SU-DHL-6 (cell line): ENCODE data around the gene SCLY.

Source experiments
- H2AFZ ChIP-seq: fragments of 200-600 bp; sonication (generic); 2 replicates; pipeline ENCODE4 v1.6.1; 2014; ENCODE audit warnings: low read depth, mild to moderate bottlenecking, moderate library complexity, mixed read lengths, antibody characterized with exemption, low read length; ENCODE audit not compliant: severe bottlenecking
- H3F3A ChIP-seq: fragments of 200-600 bp; shearing (Covaris generic); 2 replicates; pipeline ENCODE4 v1.6.0; 2016; ENCODE audit warnings: antibody characterized with exemption, mild to moderate bottlenecking; ENCODE audit not compliant: insufficient read depth
- H3K27ac ChIP-seq: fragments of 200-600 bp; sonication (generic); 2 replicates; pipeline ENCODE4 v1.5.1; 2016; ENCODE audit warnings: low read depth, mild to moderate bottlenecking, low read length, moderate library complexity, mixed read lengths
- H3K27me3 ChIP-seq: fragments of 200-600 bp; sonication (generic), shearing (Covaris generic); 2 replicates; pipeline ENCODE4 v1.6.0; 2014; ENCODE audit warnings: mild to moderate bottlenecking, low read length
- H3K36me3 ChIP-seq: fragments of 200-600 bp; sonication (generic); 2 replicates; pipeline ENCODE4 v1.6.1; 2014; ENCODE audit warnings: mild to moderate bottlenecking, low read length, mixed read lengths
- H3K4me2 ChIP-seq: fragments of 300-600, 200-600 bp; shearing (Covaris generic), sonication (generic); 2 replicates; pipeline ENCODE4 v1.6.0; 2014; ENCODE audit warnings: low read length, low read depth, mild to moderate bottlenecking; ENCODE audit not compliant: poor library complexity, severe bottlenecking
- H3K4me3 ChIP-seq: fragments of 200-600 bp; sonication (generic); 2 replicates; pipeline ENCODE4 v1.5.1; 2014; ENCODE audit warnings: antibody characterized with exemption, low read length, mild to moderate bottlenecking, mixed read lengths; ENCODE audit not compliant: insufficient read depth, poor library complexity, severe bottlenecking
- H3K79me2 ChIP-seq: fragments of 200-600 bp; sonication (generic); 2 replicates; pipeline ENCODE4 v1.6.1; 2014; ENCODE audit warnings: mild to moderate bottlenecking, low read length, moderate library complexity; ENCODE audit not compliant: insufficient read depth
- H3K9ac ChIP-seq: fragments of 200-600 bp; sonication (generic); 2 replicates; pipeline ENCODE4 v1.7.0; 2014; ENCODE audit warnings: mild to moderate bottlenecking, low read length
- H3K9me2 ChIP-seq: fragments of 200-600 bp; sonication (generic); replicated peaks from 2 replicates; pipeline ENCODE4 v1.6.1; 2014; ENCODE audit warnings: low read length; ENCODE audit not compliant: insufficient read depth
- H3K9me3 ChIP-seq: fragments of 200-600 bp; sonication (generic); 2 replicates; pipeline ENCODE4 v1.6.1; 2014; ENCODE audit warnings: low read length, mixed read lengths; ENCODE audit not compliant: insufficient read depth
- H4K20me1 ChIP-seq: fragments of 200-600 bp; sonication (generic); 2 replicates; pipeline ENCODE4 v1.6.1; 2014; ENCODE audit warnings: low read depth, mild to moderate bottlenecking, antibody characterized with exemption, low read length, moderate library complexity, mixed read lengths
- EZH2phosphoT487 ChIP-seq: fragments of 200-600 bp; sonication (generic), shearing (Covaris generic); conservative IDR thresholded peaks from 2 replicates; pipeline ENCODE4 v1.6.1; 2018; ENCODE audit warnings: mild to moderate bottlenecking, antibody characterized with exemption, low read length, moderate library complexity, mixed read lengths
- TF ChIP-seq, protein P1 (sequence below): fragments of 200-600 bp; sonication (generic); IDR thresholded peaks from one replicate; pipeline ENCODE4 v1.5.1; 2017; ENCODE audit warnings: antibody characterized with exemption, mild to moderate bottlenecking, low read length, moderate library complexity; ENCODE audit not compliant: insufficient read depth, poor library complexity, severe bottlenecking

The SCLY gene

DNA sequence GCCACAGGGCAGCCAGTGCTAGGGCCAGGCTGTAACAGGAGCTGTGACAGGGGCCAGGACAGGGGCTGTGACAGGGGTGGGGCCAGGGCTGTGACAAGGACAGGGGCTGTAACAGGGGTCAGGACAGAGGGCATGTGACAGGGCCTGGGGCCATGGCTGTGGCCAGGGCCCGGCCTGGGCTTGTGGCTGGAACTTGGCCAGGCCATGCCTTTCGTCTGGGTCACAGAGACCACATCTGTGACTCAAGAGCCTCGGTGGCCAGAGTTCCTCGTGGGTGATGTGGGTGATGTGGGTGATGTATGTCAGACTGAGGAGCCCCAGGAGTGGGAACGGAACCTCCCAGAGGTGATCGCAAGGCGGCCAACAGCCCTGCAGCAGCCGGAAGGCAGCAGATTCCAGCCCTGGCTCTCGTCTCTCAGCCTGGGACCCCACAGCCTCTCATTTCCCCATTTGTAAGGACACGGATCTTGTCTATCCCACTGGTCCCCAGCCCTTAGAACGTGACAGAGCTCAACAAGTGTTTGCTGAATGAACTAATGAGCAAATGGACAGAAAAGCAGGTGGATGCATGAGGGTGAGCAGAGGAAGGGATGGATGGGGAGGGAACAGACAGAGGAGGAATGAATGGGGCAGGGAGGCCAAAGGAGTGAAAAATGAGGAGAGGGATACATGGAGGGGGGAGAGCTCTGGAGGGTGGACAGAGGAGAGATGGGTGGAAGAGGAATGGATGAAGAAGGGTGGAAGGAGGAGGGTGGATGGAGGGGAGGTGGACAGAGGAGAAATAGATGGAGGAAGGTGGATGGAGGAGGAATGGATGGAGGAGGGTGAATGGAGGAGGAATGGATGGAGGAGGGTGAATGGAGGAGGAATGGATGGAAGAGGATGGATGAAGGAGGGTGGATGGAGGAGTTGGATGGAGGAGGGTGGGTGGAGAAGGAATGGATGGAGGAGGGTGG, 56.7 kb downstream of the SCLY start:
- Histone ChIP-seq H3K4me2 (no peak overlapping the region), H3K4me3 (no peak overlapping the region), H3K9me3 (no peaks in the 10 kb centered on the region), H3F3A (no peaks in the 10 kb centered on the region), H4K20me1 (no peaks in the 10 kb centered on the region), H3K9me2 (no peaks in the 10 kb centered on the region), H3K9ac (no peak overlapping the region), H3K79me2 (peaks cover 4% of the 10 kb centered on the region; the same call in 1 of the 2 replicates), H3K27ac (no peak overlapping the region), H3K36me3 (peaks cover 2% of the 10 kb centered on the region; the same call in 1 of the 2 replicates), H3K27me3 (no peaks in the 10 kb centered on the region), H2AFZ (no peak overlapping the region)
- TF ChIP-seq, protein P1, sequence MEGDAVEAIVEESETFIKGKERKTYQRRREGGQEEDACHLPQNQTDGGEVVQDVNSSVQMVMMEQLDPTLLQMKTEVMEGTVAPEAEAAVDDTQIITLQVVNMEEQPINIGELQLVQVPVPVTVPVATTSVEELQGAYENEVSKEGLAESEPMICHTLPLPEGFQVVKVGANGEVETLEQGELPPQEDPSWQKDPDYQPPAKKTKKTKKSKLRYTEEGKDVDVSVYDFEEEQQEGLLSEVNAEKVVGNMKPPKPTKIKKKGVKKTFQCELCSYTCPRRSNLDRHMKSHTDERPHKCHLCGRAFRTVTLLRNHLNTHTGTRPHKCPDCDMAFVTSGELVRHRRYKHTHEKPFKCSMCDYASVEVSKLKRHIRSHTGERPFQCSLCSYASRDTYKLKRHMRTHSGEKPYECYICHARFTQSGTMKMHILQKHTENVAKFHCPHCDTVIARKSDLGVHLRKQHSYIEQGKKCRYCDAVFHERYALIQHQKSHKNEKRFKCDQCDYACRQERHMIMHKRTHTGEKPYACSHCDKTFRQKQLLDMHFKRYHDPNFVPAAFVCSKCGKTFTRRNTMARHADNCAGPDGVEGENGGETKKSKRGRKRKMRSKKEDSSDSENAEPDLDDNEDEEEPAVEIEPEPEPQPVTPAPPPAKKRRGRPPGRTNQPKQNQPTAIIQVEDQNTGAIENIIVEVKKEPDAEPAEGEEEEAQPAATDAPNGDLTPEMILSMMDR, result no peak
- TF ChIP-seq EZH2phosphoT487, result no peak

DNA sequence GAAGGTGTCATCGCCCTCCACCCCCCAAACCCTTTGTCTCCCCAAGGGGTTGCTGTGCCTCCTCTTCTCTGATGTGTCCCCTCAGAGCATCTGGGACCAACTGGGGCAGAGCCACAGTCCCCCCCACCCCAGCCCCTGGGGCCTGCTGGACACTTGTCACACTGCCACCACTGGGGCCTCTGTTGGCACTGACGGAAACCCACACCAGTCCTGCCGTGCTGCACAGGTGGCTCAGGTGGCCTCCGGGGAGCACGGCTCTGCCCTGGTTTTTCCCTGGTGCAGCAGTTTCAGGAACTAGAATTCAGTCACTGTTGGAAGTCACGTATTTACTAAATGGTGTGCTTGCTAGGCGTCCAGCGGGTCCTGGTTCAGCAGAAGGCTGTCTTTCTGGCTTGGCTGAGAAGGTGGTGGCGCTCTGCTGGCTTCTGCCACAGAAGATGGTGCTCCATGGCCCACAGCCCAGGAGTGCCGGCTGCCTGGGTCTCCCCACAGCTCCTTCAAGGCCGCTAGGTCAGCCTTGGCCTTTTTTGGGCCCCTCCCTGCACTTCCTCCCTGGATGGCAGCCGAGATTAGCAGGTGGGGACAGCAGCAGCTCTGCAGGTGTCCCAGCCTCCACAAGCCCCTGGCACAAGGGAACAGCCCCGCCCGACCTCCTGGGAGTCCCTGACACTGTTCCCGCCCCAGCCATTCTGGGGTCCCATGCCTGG, 59.1 kb downstream of the SCLY start:
- Histone ChIP-seq H3K36me3 (no peaks in the 10 kb centered on the region), H3K9me3 (no peaks in the 10 kb centered on the region), H3K4me2 (no peak overlapping the region), H4K20me1 (no peaks in the 10 kb centered on the region), H2AFZ (no peak overlapping the region), H3K27me3 (no peaks in the 10 kb centered on the region), H3K9me2 (no peaks in the 10 kb centered on the region), H3F3A (no peaks in the 10 kb centered on the region), H3K27ac (no peak overlapping the region), H3K79me2 (no peaks in the 10 kb centered on the region), H3K4me3 (no peak overlapping the region), H3K9ac (no peak overlapping the region)
- TF ChIP-seq, protein P1, result no peak
- no peak for TF ChIP-seq EZH2phosphoT487

DNA sequence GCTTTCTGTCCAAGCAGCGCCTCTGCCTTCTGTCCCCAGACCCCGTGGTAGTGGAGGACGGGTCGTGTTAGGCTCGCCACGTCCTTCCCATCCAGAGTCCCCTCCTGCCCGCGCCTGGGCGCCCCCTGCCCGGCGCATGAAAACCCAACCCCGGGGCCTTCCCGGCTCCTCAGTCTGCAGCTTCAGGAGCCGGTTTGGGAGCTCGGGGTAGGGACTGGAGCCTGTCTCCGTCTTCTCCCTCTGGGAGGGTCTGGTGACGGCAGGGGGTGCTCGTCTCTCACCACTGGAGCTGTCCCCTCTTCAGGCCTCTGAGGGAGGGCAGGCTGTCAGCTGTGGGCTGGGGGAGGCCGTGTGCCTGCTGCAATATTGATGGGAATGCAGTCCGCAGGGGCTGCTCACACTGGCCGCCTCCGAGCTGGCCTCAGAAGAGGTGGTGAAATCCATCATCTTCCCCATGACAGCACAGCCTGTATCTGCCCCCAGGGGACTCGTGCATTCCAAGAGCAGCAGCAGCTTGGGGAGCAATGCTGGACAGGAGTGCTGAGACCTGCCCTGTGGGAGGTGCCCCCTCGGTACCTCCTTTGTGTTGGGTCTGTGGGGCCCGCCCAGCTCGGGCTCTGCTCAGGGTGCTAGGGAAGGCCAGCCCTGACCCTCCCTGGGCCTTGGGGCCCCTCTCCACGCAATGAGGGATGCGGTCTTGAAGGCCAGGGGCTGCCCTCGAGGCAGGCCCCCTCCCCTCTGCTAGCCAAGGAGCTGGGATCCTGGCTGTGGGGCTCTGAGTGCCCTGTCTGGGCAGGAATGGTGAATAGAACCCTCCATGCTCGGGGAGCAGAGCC, 59.9 kb downstream of the SCLY start:
- H3K9me3 ChIP-seq, result no peaks in the 10 kb centered on the region
- no peaks in the 10 kb centered on the region for H3K79me2 ChIP-seq
- H3K36me3 ChIP-seq, result no peaks in the 10 kb centered on the region
- no peaks in the 10 kb centered on the region for H3K9me2 ChIP-seq
- H2AFZ ChIP-seq, result no peak overlapping the region
- H4K20me1 ChIP-seq, result no peaks in the 10 kb centered on the region
- no peak overlapping the region for H3K4me3 ChIP-seq
- H3F3A ChIP-seq, result no peaks in the 10 kb centered on the region
- H3K9ac ChIP-seq, result no peak overlapping the region
- no peak overlapping the region for H3K4me2 ChIP-seq
- H3K27ac ChIP-seq, result no peak overlapping the region
- TF ChIP-seq EZH2phosphoT487, result no peak
- TF ChIP-seq, protein P1, result no peak
- H3K27me3 ChIP-seq, result no peaks in the 10 kb centered on the region
